ENCODE data around the gene KCNJ16.
A peak's percentile ranks its signal among the peaks of the same experiment; 100 is the strongest.

KCNJ16 gene

GRCh38 chr17:70098030-70098429, 23.0 kb downstream of the KCNJ16 start:
- no peak for DNase-seq (ENCODE audit: low read depth, low spot score)

- no peak for DNase-seq (ENCODE audit: low read depth, low spot score)
These were observed 24.3 kb downstream of the KCNJ16 start for GRCh38 chr17:70099294-70099693.

GRCh38 chr17:70099884-70100283, 24.9 kb downstream of the KCNJ16 start:
- no peak for DNase-seq (ENCODE audit: low read depth, low spot score)

- DNase-seq (ENCODE audit: low read depth, low spot score) = no peak
These were observed 26.0 kb downstream of the KCNJ16 start for GRCh38 chr17:70100983-70101382.

GRCh38 chr17:70102531-70102930, 27.5 kb downstream of the KCNJ16 start:
- no peak for DNase-seq (ENCODE audit: low read depth, low spot score)

- no peak for DNase-seq (ENCODE audit: low read depth, low spot score)
These were observed 29.9 kb downstream of the KCNJ16 start for GRCh38 chr17:70104791-70105523.

GRCh38 chr17:70105641-70106040, 30.6 kb downstream of the KCNJ16 start:
- no peak for DNase-seq (ENCODE audit: low read depth, low spot score)

GRCh38 chr17:70106551-70106950, 31.5 kb downstream of the KCNJ16 start:
- DNase-seq (ENCODE audit: low read depth, low spot score) = no peak

GRCh38 chr17:70107441-70107840, 32.4 kb downstream of the KCNJ16 start:
- DNase-seq (ENCODE audit: low read depth, low spot score) = no peak

GRCh38 chr17:70107904-70108565, 33.0 kb downstream of the KCNJ16 start:
- no peak for DNase-seq (ENCODE audit: low read depth, low spot score)

GRCh38 chr17:70109497-70109896, 34.5 kb downstream of the KCNJ16 start:
- DNase-seq (ENCODE audit: low read depth, low spot score) = no peak

- DNase-seq (ENCODE audit: low read depth, low spot score) = no peak
These were observed 35.4 kb downstream of the KCNJ16 start for GRCh38 chr17:70110443-70110880.

- no peak for DNase-seq (ENCODE audit: low read depth, low spot score)
These were observed 36.2 kb downstream of the KCNJ16 start for GRCh38 chr17:70111201-70111600.

GRCh38 chr17:70114405-70114804, 39.4 kb downstream of the KCNJ16 start:
- DNase-seq (ENCODE audit: low read depth, low spot score) = no peak

GRCh38 chr17:70115126-70115525, 40.1 kb downstream of the KCNJ16 start:
- DNase-seq (ENCODE audit: low read depth, low spot score) = no peak

- no peak for DNase-seq (ENCODE audit: low read depth, low spot score)
These were observed 41.9 kb downstream of the KCNJ16 start for GRCh38 chr17:70116919-70117318.

- DNase-seq (ENCODE audit: low read depth, low spot score) = peak; percentile 12
These were observed 44.5 kb downstream of the KCNJ16 start for GRCh38 chr17:70119545-70119944.

- no peak for DNase-seq (ENCODE audit: low read depth, low spot score)
These were observed 45.0 kb downstream of the KCNJ16 start for GRCh38 chr17:70119983-70120382.

GRCh38 chr17:70120425-70120824, 45.4 kb downstream of the KCNJ16 start:
- DNase-seq (ENCODE audit: low read depth, low spot score) = no peak

GRCh38 chr17:70121126-70121525, 46.1 kb downstream of the KCNJ16 start:
- no peak for DNase-seq (ENCODE audit: low read depth, low spot score)

GRCh38 chr17:70123193-70123592, 48.2 kb downstream of the KCNJ16 start:
- no peak for DNase-seq (ENCODE audit: low read depth, low spot score)

GRCh38 chr17:70124723-70125122, 49.7 kb downstream of the KCNJ16 start:
- no peak for DNase-seq (ENCODE audit: low read depth, low spot score)

GRCh38 chr17:70127221-70127873, 52.3 kb downstream of the KCNJ16 start:
- DNase-seq (ENCODE audit: low read depth, low spot score) = no peak
